ENCODE measurements around the gene SELENOI. TPM values are rescaled to one million over a fixed set of nuclear protein-coding genes. Genes with fewer than 3 reads are reported as not detected.

Gene SELENOI
- total and polyA plus RNA-seq, 2 donors (not counting 3 experiments of a cell fraction or from before 2014, with no cell fraction given) = 10.8 to 25.3 TPM

- Histone ChIP-seq H3K27me3 (ENCODE audit: control insufficient read depth in 2 of 2, insufficient read depth in 2 of 2, low read length in 2 of 2) (no peaks in the 10 kb centered on the region), H3K4me3 (replicated peaks in 1 of 3; ENCODE audit: insufficient read depth in 1 of 3, low read depth in 1 of 3, low read length in 3 of 3) (no peak overlapping the region), H3K4me1 (ENCODE audit: control insufficient read depth, extremely low read depth, insufficient read depth, low read length) (peaks cover 15% of the 10 kb centered on the region), H4K20me1 (replicated peaks; ENCODE audit: control insufficient read depth, extremely low read depth, insufficient read depth, low read length) (no peaks in the 10 kb centered on the region), H3K9me3 (replicated peaks; ENCODE audit: control insufficient read depth, insufficient read depth, low read length) (no peaks in the 10 kb centered on the region), H2AFZ (ENCODE audit: low read depth, low read length) (no peak overlapping the region), H3K36me3 (ENCODE audit: control insufficient read depth in 2 of 2, extremely low read depth in 1 of 2, insufficient read depth in 2 of 2, low read length in 2 of 2) (no peaks in the 10 kb centered on the region), H3K4me2 (ENCODE audit: insufficient read depth, low read length) (no peak overlapping the region), H3K27ac (ENCODE audit: insufficient read depth, low read depth, low read length) (no peak overlapping the region), H3K9ac (replicated peaks; ENCODE audit: extremely low read depth, insufficient read depth, low read length) (no peak overlapping the region), H3K9me1 (replicated peaks; ENCODE audit: control insufficient read depth, extremely low read depth, insufficient read depth, low read length) (no peaks in the 10 kb centered on the region), H3K79me2 (ENCODE audit: control insufficient read depth, insufficient read depth, low read length) (peaks cover 71% of the 10 kb centered on the region)
- CTCF ChIA-PET = interaction anchor here (1.5 kb wide), 1 partner anchor 23 kb away, joined by 3 read pairs; no protein-coding TSS in a partner anchor
- POLR2A ChIA-PET = no interaction called here
- no TSS peak for BruUV-seq (replicated peaks)
- TF ChIP-seq POLR2AphosphoS5 (IDR thresholded peaks at IDR 0.05; ENCODE audit: insufficient read depth, low read depth, low read length) = no peak
- no peak for TF ChIP-seq FOS (IDR thresholded peaks at IDR 0.05; ENCODE audit: borderline replicate concordance, insufficient read depth, low read length)
- no peak for TF ChIP-seq GATA2 (IDR thresholded peaks at IDR 0.05; ENCODE audit: insufficient read depth, insufficient read length, low read depth, low read length)
- TF ChIP-seq, protein P1, sequence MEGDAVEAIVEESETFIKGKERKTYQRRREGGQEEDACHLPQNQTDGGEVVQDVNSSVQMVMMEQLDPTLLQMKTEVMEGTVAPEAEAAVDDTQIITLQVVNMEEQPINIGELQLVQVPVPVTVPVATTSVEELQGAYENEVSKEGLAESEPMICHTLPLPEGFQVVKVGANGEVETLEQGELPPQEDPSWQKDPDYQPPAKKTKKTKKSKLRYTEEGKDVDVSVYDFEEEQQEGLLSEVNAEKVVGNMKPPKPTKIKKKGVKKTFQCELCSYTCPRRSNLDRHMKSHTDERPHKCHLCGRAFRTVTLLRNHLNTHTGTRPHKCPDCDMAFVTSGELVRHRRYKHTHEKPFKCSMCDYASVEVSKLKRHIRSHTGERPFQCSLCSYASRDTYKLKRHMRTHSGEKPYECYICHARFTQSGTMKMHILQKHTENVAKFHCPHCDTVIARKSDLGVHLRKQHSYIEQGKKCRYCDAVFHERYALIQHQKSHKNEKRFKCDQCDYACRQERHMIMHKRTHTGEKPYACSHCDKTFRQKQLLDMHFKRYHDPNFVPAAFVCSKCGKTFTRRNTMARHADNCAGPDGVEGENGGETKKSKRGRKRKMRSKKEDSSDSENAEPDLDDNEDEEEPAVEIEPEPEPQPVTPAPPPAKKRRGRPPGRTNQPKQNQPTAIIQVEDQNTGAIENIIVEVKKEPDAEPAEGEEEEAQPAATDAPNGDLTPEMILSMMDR (IDR thresholded peaks at IDR 0.05; ENCODE audit: extremely low read depth in 1 of 2, insufficient read depth in 1 of 2, low read depth in 1 of 2, low read length in 2 of 2) = no peak
- TF ChIP-seq POLR2A (IDR thresholded peaks at IDR 0.05; ENCODE audit: low read depth, low read length) = no peak
- TF ChIP-seq MYC (IDR thresholded peaks at IDR 0.05; ENCODE audit: low read depth, low read length) = no peak
- TF ChIP-seq EZH2 (IDR thresholded peaks at IDR 0.05; ENCODE audit: borderline replicate concordance, low read depth, low read length, severe bottlenecking) = no peak
- TF ChIP-seq JUN (IDR thresholded peaks at IDR 0.05; ENCODE audit: borderline replicate concordance, insufficient read depth, insufficient read length, low read depth) = no peak
- no peak for TF ChIP-seq MAX (IDR thresholded peaks at IDR 0.05; ENCODE audit: insufficient read depth, insufficient read length)
- DNase-seq (ENCODE audit: low read depth, low spot score) (no peak), FAIRE-seq (no peak)
- intact Hi-C loops (cut with micrococcal nuclease) = no loop called here
- dilution Hi-C loops (cut with MboI; ENCODE audit: extremely low pct_ligation_motif_present, low sequenced_read_pairs) = no loop called here
These were observed 3.7 kb downstream of the SELENOI start for GRCh38 chr2:26349690-26350089.
